HG02610 (cell line): ENCODE measurements around the gene TECTB.

Experiments used
- ATAC-seq: cut with Tn5 transposase; IDR thresholded peaks from one replicate; pipeline ENCODE4 v1.9.1; 2021; ENCODE audit warnings: mild to moderate bottlenecking, moderate library complexity; ENCODE audit not compliant: unreplicated experiment

The TECTB gene

GRCh38 chr10:112307358-112308124, 24.3 kb downstream of the TECTB start:
- peak; percentile 78 for ATAC-seq

- no peak for ATAC-seq
Measured at GRCh38 chr10:112308125-112308502, 24.9 kb downstream of the TECTB start.

- no peak for ATAC-seq
Measured at GRCh38 chr10:112311481-112311880, 28.3 kb downstream of the TECTB start.

- no peak for ATAC-seq
Measured at GRCh38 chr10:112313234-112313633, 30.0 kb downstream of the TECTB start.

GRCh38 chr10:112313911-112314310, 30.7 kb downstream of the TECTB start:
- ATAC-seq, result no peak

GRCh38 chr10:112314822-112315474, 31.7 kb downstream of the TECTB start:
- ATAC-seq, result peak; percentile 84

GRCh38 chr10:112327678-112328077, 44.5 kb downstream of the TECTB start:
- ATAC-seq, result no peak

GRCh38 chr10:112330162-112330561, 47.0 kb downstream of the TECTB start:
- ATAC-seq, result no peak

- no peak for ATAC-seq
Measured at GRCh38 chr10:112330607-112331160, 47.5 kb downstream of the TECTB start.

- ATAC-seq, result no peak
Measured at GRCh38 chr10:112332022-112332421, 48.8 kb downstream of the TECTB start.

- ATAC-seq, result no peak
Measured at GRCh38 chr10:112332509-112333228, 49.5 kb downstream of the TECTB start.

GRCh38 chr10:112333452-112333851, 50.3 kb downstream of the TECTB start:
- no peak for ATAC-seq

GRCh38 chr10:112335111-112335867, 52.1 kb downstream of the TECTB start:
- ATAC-seq, result no peak

GRCh38 chr10:112335868-112336265, 52.7 kb downstream of the TECTB start:
- no peak for ATAC-seq

- ATAC-seq, result no peak
Measured at GRCh38 chr10:112336556-112337201, 53.5 kb downstream of the TECTB start.

- no peak for ATAC-seq
Measured at GRCh38 chr10:112338957-112339356, 55.8 kb downstream of the TECTB start.

- ATAC-seq, result no peak
Measured at GRCh38 chr10:112340601-112341000, 57.4 kb downstream of the TECTB start.

GRCh38 chr10:112343056-112343806, 60.0 kb downstream of the TECTB start:
- no peak for ATAC-seq

GRCh38 chr10:112344261-112344660, 61.1 kb downstream of the TECTB start:
- ATAC-seq, result no peak

- no peak for ATAC-seq
Measured at GRCh38 chr10:112345202-112345601, 62.0 kb downstream of the TECTB start.
